Measurements from ENCODE around the gene C4BPB. TPM values are rescaled to one million over a fixed set of nuclear protein-coding genes. Genes with fewer than 3 reads are reported as not detected.

C4BPB gene
- total and polyA plus RNA-seq, 2 donors (not counting 1 experiment from before 2014, with no cell fraction given): not detected

DNA sequence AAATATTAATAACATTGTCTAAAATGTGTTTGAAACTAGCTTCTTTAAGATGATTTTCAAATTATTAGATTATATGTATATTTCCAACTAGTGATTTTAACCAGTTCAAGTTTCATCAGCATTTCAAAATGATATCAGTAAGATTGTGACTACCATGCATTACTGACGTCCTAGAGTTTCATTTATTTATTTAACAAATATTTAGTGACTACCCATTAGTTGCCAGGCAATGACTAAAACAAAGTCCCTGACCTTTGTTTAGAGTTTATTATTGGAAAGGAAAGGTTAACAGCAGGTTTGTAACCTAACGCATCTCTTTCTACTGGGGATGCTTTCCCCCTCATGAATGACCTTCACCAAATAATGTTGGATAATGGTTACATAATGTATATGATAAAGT, 7.6 kb upstream of the C4BPB start:
- DNase-seq (ENCODE audit: low read depth in 2 of 2): no peak
- Histone ChIP-seq H4K20me1 (ENCODE audit: control insufficient read depth, extremely low read depth, insufficient read depth, low read length) (no peaks in the 10 kb centered on the region), H3K36me3 (ENCODE audit: control insufficient read depth, insufficient read depth, low read length) (no peaks in the 10 kb centered on the region), H3K4me3 (replicated peaks in 1 of 4; ENCODE audit: control extremely low read depth in 1 of 4, insufficient read depth in 1 of 4, low read depth in 3 of 4, low read length in 4 of 4) (no peak overlapping the region), H3K27ac (ENCODE audit: insufficient read depth, low read length) (no peak overlapping the region), H2AFZ (ENCODE audit: low read length) (no peak overlapping the region), H3K79me2 (ENCODE audit: control insufficient read depth, insufficient read depth, low read length) (no peaks in the 10 kb centered on the region), H3K4me1 (ENCODE audit: control insufficient read depth, extremely low read depth, insufficient read depth, low read length) (no peaks in the 10 kb centered on the region), H3K9me3 (ENCODE audit: control insufficient read depth, insufficient read depth, low read depth, low read length) (no peaks in the 10 kb centered on the region), H3K9ac (ENCODE audit: insufficient read depth, low read length) (no peak overlapping the region), H3K27me3 (ENCODE audit: control insufficient read depth, insufficient read depth, low read length) (no peaks in the 10 kb centered on the region), H3K4me2 (ENCODE audit: extremely low read depth, insufficient read depth, low read length) (no peak overlapping the region)
- TF ChIP-seq EZH2 (IDR thresholded peaks at IDR 0.05; ENCODE audit: low read length, missing control alignments): no peak
- TF ChIP-seq, protein P1, sequence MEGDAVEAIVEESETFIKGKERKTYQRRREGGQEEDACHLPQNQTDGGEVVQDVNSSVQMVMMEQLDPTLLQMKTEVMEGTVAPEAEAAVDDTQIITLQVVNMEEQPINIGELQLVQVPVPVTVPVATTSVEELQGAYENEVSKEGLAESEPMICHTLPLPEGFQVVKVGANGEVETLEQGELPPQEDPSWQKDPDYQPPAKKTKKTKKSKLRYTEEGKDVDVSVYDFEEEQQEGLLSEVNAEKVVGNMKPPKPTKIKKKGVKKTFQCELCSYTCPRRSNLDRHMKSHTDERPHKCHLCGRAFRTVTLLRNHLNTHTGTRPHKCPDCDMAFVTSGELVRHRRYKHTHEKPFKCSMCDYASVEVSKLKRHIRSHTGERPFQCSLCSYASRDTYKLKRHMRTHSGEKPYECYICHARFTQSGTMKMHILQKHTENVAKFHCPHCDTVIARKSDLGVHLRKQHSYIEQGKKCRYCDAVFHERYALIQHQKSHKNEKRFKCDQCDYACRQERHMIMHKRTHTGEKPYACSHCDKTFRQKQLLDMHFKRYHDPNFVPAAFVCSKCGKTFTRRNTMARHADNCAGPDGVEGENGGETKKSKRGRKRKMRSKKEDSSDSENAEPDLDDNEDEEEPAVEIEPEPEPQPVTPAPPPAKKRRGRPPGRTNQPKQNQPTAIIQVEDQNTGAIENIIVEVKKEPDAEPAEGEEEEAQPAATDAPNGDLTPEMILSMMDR (conservative IDR thresholded peaks at IDR 0.05 in 1 of 2, IDR thresholded peaks at IDR 0.05 in 1 of 2; ENCODE audit: low read depth in 1 of 2, low read length in 2 of 2): no peak

DNA sequence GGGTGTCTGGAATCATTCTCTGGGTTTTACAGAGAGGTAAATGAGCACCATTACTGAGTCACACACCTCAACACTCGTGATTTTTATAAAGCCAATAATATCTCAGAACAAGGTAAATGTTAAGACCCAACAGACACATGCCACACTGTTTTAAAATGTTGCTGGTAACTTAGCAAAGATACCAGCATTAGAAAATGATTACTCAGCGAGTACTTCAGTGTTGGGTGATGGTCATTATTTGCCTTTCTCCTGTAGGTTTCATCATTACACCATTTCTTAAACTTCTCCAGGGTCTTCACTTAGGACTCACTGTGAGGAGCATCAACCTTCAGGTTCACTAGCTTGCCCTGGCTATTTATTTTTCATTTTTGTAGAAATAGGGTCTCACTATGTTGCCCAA, 6.9 kb upstream of the C4BPB start:
- Histone ChIP-seq H2AFZ (ENCODE audit: low read length) (no peak overlapping the region), H4K20me1 (ENCODE audit: control insufficient read depth, extremely low read depth, insufficient read depth, low read length) (no peaks in the 10 kb centered on the region), H3K79me2 (ENCODE audit: control insufficient read depth, insufficient read depth, low read length) (no peaks in the 10 kb centered on the region), H3K4me1 (ENCODE audit: control insufficient read depth, extremely low read depth, insufficient read depth, low read length) (no peaks in the 10 kb centered on the region), H3K9ac (ENCODE audit: insufficient read depth, low read length) (no peak overlapping the region), H3K9me3 (ENCODE audit: control insufficient read depth, insufficient read depth, low read depth, low read length) (no peaks in the 10 kb centered on the region), H3K27me3 (ENCODE audit: control insufficient read depth, insufficient read depth, low read length) (no peaks in the 10 kb centered on the region), H3K4me2 (ENCODE audit: extremely low read depth, insufficient read depth, low read length) (no peak overlapping the region), H3K36me3 (ENCODE audit: control insufficient read depth, insufficient read depth, low read length) (no peaks in the 10 kb centered on the region), H3K27ac (ENCODE audit: insufficient read depth, low read length) (no peak overlapping the region), H3K4me3 (replicated peaks in 1 of 4; ENCODE audit: control extremely low read depth in 1 of 4, insufficient read depth in 1 of 4, low read depth in 3 of 4, low read length in 4 of 4) (no peak overlapping the region)
- no peak for DNase-seq (ENCODE audit: low read depth in 2 of 2)
- TF ChIP-seq EZH2 (IDR thresholded peaks at IDR 0.05; ENCODE audit: low read length, missing control alignments): no peak
- TF ChIP-seq, protein P1 (conservative IDR thresholded peaks at IDR 0.05 in 1 of 2, IDR thresholded peaks at IDR 0.05 in 1 of 2; ENCODE audit: low read depth in 1 of 2, low read length in 2 of 2): no peak

DNA sequence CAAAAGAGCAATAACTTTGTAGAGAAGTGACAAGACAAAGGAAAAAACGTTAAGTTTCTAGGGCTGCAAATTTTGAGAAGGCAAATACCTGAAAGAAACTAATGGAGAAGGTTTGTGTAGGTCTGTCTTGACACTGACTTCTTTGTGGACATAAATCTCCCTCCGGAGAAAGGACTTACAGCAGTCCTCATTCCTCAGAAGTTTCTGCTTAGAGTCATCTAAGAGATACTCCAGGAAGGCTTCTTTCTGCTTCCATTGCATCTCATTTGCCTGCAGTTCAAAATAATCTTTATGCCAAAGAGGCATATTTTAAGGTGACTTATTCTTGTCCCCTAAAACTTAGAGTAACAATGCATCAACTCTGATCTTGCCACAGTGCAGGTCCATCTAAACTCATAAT, 4.4 kb upstream of the C4BPB start:
- Histone ChIP-seq H3K79me2 (ENCODE audit: control insufficient read depth, insufficient read depth, low read length) (no peaks in the 10 kb centered on the region), H2AFZ (ENCODE audit: low read length) (no peak overlapping the region), H3K36me3 (ENCODE audit: control insufficient read depth, insufficient read depth, low read length) (no peaks in the 10 kb centered on the region), H3K27ac (ENCODE audit: insufficient read depth, low read length) (no peak overlapping the region), H3K4me1 (ENCODE audit: control insufficient read depth, extremely low read depth, insufficient read depth, low read length) (no peaks in the 10 kb centered on the region), H3K9ac (ENCODE audit: insufficient read depth, low read length) (no peak overlapping the region), H3K4me3 (replicated peaks in 1 of 4; ENCODE audit: control extremely low read depth in 1 of 4, insufficient read depth in 1 of 4, low read depth in 3 of 4, low read length in 4 of 4) (no peak overlapping the region), H4K20me1 (ENCODE audit: control insufficient read depth, extremely low read depth, insufficient read depth, low read length) (no peaks in the 10 kb centered on the region), H3K9me3 (ENCODE audit: control insufficient read depth, insufficient read depth, low read depth, low read length) (no peaks in the 10 kb centered on the region), H3K27me3 (ENCODE audit: control insufficient read depth, insufficient read depth, low read length) (no peaks in the 10 kb centered on the region), H3K4me2 (ENCODE audit: extremely low read depth, insufficient read depth, low read length) (no peak overlapping the region)
- TF ChIP-seq, protein P1 (conservative IDR thresholded peaks at IDR 0.05 in 1 of 2, IDR thresholded peaks at IDR 0.05 in 1 of 2; ENCODE audit: low read depth in 1 of 2, low read length in 2 of 2): no peak
- no peak for TF ChIP-seq EZH2 (IDR thresholded peaks at IDR 0.05; ENCODE audit: low read length, missing control alignments)
- peak in 1 of 2 donors; percentile 22 for DNase-seq (ENCODE audit: low read depth in 2 of 2)
